ENCODE measurements around the gene INPP4B. TPM values are rescaled to one million over a fixed set of nuclear protein-coding genes. Genes with fewer than 3 reads are reported as not detected.
"Not testable (repeated sequence)": the region's sequence is repeated elsewhere in the genome, so short reads cannot be mapped to it uniquely, and the experiment has no call there.

INPP4B gene
- polyA plus RNA-seq, 4 donors: 6.2 to 9.6 (median 8.4) TPM

GRCh38 chr4:142690406-142691163 lies 155.5 kb downstream of the INPP4B start:
- DNase-seq (ENCODE audit: low read depth in 4 of 4, low spot score in 2 of 4): no peak

GRCh38 chr4:142687547-142688275 lies 158.4 kb downstream of the INPP4B start:
- no peak for DNase-seq (ENCODE audit: low read depth in 4 of 4, low spot score in 2 of 4)

GRCh38 chr4:142686081-142686480 lies 160.0 kb downstream of the INPP4B start:
- DNase-seq (ENCODE audit: low read depth in 4 of 4, low spot score in 2 of 4): no peak

DNA sequence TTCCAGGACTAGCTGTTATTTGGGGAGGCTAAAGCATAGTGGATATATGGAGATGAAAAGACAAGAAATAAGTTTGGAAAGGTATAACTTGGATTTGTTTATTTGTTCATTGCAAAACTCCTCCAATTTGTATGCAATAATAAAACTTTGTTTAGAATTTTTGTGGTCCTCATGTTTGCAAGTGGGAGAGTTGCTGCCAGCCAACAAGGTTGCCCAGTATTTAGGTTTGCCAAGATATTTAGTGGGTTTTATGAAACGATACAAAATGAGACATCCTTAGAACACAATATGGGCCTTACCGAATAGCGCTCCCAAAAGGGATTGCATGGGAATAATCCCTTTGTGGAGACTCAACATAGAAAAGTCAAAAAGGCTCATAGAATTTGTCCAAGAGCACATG lies 162.1 kb downstream of the INPP4B start:
- no peak for DNase-seq (ENCODE audit: low read depth in 4 of 4, low spot score in 2 of 4)

- DNase-seq (ENCODE audit: low read depth in 4 of 4, low spot score in 2 of 4): no peak
Measured at GRCh38 chr4:142683503-142683902, 162.6 kb downstream of the INPP4B start.

DNA sequence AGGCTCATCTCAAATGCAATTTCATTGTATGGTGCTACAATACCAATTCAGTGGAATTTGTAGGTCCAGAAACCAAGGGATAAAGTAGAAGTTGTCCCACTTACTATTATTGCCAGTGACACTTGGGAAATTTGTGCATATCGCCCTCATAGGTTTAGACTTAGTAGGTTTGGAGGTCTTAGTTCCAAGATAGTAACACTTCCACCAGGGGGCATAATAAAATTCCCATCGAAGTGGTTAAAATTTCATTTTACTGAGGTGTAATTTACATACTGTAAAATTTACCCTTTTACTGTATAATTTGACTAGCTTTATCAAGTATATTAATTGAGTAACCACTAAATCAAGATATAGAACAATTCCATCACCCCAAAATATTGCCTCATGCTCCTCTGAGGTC lies 174.6 kb downstream of the INPP4B start:
- DNase-seq (ENCODE audit: low read depth in 4 of 4, low spot score in 2 of 4): no peak

- no peak for DNase-seq (ENCODE audit: low read depth in 4 of 4, low spot score in 2 of 4)
Measured at GRCh38 chr4:142663828-142664227, 182.3 kb downstream of the INPP4B start.

DNA sequence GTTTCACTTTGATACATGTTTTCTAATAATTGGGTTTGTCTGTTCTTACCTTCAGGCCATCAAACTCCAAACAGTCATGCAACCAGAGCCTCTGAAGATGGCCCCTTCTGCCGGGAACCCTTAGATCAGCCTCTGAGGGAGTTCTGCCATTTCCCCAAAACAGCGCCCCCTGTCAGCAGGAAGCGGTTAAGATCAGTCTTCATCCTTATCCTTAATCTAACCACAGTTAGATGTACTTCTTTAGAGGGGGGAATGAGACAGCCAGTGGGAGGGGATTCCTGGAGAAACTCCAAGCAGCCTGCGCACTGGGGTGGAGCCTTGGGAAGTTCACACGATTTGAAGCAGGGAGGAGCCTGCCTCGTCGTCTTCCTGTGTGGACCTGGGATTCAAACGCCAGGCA lies 185.4 kb downstream of the INPP4B start:
- DNase-seq (ENCODE audit: low read depth in 4 of 4, low spot score in 2 of 4): no peak

- peak in 1 of 4 donors; percentile 0 for DNase-seq (ENCODE audit: low read depth in 4 of 4, low spot score in 2 of 4)
Measured at GRCh38 chr4:142656178-142656577, 189.9 kb downstream of the INPP4B start.

GRCh38 chr4:142648378-142648777 lies 197.7 kb downstream of the INPP4B start:
- no peak for DNase-seq (ENCODE audit: low read depth in 4 of 4, low spot score in 2 of 4)

- DNase-seq (ENCODE audit: low read depth in 4 of 4, low spot score in 2 of 4): no peak
Measured at GRCh38 chr4:142645475-142646108, 200.5 kb downstream of the INPP4B start.

DNA sequence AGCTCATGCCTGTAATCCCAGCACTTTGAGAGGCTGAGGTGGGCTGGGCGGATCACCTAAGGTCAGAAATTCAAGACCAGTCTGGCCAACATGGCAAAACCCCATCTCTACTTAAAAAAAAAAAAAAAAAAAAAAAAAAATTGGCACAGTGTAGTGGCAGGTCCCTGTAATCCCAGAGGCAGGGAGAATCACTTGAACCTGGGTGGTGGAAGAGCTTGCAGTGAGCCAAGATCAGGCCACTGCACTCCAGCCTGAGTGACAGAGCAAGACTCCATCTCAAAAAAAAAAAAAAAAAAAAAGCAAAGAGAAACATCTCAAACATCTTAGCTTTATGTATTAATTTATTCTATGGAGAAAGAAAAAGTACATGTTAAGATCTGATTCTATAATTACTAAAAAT lies 201.5 kb downstream of the INPP4B start:
- DNase-seq (ENCODE audit: low read depth in 4 of 4, low spot score in 2 of 4): not testable (repeated sequence)

GRCh38 chr4:142637614-142638013 lies 208.5 kb downstream of the INPP4B start:
- DNase-seq (ENCODE audit: low read depth in 4 of 4, low spot score in 2 of 4): no peak

GRCh38 chr4:142631836-142632235 lies 214.3 kb downstream of the INPP4B start:
- DNase-seq (ENCODE audit: low read depth in 4 of 4, low spot score in 2 of 4): no peak

- DNase-seq (ENCODE audit: low read depth in 4 of 4, low spot score in 2 of 4): no peak
Measured at GRCh38 chr4:142615324-142615665, 230.8 kb downstream of the INPP4B start.

DNA sequence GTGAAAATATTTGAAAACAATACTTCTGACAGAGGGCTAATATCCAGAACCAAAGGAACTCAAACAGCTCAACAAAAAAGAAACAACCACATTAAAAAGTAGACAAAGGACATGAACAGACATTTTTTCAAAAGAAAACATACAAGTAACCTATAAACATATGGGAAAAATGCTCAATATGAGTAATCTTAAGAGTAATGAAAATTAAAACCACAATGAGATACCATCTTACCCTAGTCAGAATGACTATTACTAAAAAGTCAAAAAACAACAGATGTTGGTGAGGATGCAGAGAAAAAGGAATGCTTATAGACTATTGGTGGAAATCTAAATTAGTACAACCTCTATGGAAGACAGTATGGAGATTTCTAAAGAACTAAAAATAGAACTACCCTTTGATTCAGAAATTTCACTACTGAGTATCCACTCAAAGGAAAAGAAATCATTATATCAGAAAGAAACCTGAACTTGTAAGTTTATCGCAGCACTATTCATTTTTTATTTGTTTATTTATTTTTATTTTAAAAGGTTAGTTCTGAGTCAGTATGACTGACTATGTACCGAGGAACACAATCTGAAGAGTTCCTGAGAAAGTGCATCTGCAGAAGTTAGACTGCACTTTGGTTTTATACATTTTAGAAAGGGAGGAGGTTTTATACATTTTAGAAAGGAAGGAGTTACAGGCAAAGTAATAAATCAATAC lies 231.3 kb downstream of the INPP4B start:
- no peak for DNase-seq (ENCODE audit: low read depth in 4 of 4, low spot score in 2 of 4)

GRCh38 chr4:142607976-142608375 lies 238.1 kb downstream of the INPP4B start:
- no peak for DNase-seq (ENCODE audit: low read depth in 4 of 4, low spot score in 2 of 4)

- no peak for DNase-seq (ENCODE audit: low read depth in 4 of 4, low spot score in 2 of 4)
Measured at GRCh38 chr4:142600952-142601351, 245.1 kb downstream of the INPP4B start.

DNA sequence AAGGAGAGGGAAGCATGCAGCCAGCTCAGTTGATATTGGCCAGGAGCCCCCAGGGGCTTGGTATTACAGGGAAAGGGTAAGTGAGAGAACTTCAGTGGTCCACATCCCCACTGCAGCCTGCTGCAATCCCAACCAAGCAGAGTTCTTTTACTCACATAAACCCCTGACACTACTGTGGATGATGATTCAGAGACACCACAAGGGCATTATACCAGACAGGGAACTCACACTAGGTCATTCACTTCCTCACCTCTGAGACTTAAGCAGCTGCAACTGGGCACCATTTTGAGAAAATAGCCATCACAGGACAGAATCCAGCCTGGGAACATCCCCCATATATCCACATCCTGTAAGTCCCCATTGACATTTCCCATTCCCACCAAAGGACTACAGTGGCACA lies 248.0 kb downstream of the INPP4B start:
- DNase-seq (ENCODE audit: low read depth in 4 of 4, low spot score in 2 of 4): no peak

DNA sequence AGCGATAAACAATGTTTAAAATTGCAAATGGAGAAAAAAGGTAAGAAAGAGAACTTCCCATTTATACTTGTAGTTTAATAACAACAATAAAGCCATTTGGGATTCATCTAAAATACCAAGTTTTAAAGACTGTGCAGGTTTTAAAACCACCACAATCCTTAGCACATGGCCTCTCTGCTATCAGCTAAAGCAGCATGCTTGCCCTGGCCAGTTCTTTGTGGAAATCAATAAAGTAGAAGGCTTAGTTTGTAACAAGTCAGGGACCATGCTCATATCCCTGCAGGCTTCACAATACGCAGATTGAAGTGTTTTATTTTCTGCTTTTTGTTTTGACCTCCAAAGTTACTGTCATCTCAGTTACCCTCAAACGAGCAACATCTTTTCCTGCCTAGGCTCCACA lies 249.5 kb downstream of the INPP4B start:
- no peak for DNase-seq (ENCODE audit: low read depth in 4 of 4, low spot score in 2 of 4)

DNA sequence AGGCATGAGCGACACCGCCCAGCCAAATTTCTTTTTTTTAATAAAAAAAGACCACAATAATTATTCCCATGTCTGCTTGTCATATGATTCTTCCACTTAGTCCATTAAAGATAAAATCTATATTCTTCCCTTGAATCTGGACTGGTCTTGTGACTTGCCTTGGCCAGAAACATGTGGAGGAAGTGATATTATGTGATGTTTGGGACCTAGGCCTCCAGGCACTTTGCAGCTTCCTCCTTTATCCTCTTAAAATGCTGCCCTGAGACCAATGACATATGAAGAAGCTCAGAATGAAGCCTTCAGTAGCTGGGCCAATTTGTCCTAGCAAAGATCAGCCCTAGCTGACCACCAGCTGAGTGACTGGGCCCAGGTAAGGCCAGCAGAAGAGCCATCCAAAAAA lies 250.0 kb downstream of the INPP4B start:
- DNase-seq (ENCODE audit: low read depth in 4 of 4, low spot score in 2 of 4): no peak
